PFSK-1 (cell line): Measurements from ENCODE around the gene CDK16.

Experiments
- FOXP2 ChIP-seq: optimal IDR thresholded peaks from 2 replicates; pipeline ENCODE3; 2011; ENCODE audit warnings: borderline replicate concordance, control low read depth, inconsistent platforms; ENCODE audit not compliant: insufficient read depth; ENCODE audit errors: extremely low read length, extremely low read depth
- POLR2AphosphoS5 ChIP-seq: IDR thresholded peaks from 2 replicates; pipeline ENCODE4 v1.6.1; 2012; ENCODE audit warnings: low read depth, mild to moderate bottlenecking, control low read depth, low read length, moderate library complexity
- SIN3A ChIP-seq: IDR thresholded peaks from 2 replicates; pipeline ENCODE4 v1.6.1; 2012; ENCODE audit warnings: mild to moderate bottlenecking, low read length, moderate library complexity, borderline replicate concordance; ENCODE audit not compliant: insufficient read depth
- TAF1 ChIP-seq: IDR thresholded peaks from 2 replicates; pipeline ENCODE4 v1.6.1; 2012; ENCODE audit warnings: low read length, control low read depth, borderline replicate concordance; ENCODE audit not compliant: insufficient read depth
- TF ChIP-seq, protein P1 (sequence below), 2 experiments: IDR thresholded peaks; 2 replicates each; pipeline versions ENCODE4 v1.6.1 to v1.8.0; 2011 to 2012; ENCODE audit warnings: low read depth in 2 of 2, low read length in 2 of 2, control low read depth in 1 of 2, inconsistent platforms in 1 of 2, mild to moderate bottlenecking in 1 of 2, moderate library complexity in 1 of 2; ENCODE audit not compliant: insufficient read depth in 1 of 2

CDK16 gene

GRCh38 chrX:47206316-47206715 lies 12.2 kb upstream of the CDK16 start:
- TF ChIP-seq POLR2AphosphoS5: no peak
- no peak for TF ChIP-seq SIN3A
- no peak for TF ChIP-seq FOXP2
- TF ChIP-seq, protein P1, sequence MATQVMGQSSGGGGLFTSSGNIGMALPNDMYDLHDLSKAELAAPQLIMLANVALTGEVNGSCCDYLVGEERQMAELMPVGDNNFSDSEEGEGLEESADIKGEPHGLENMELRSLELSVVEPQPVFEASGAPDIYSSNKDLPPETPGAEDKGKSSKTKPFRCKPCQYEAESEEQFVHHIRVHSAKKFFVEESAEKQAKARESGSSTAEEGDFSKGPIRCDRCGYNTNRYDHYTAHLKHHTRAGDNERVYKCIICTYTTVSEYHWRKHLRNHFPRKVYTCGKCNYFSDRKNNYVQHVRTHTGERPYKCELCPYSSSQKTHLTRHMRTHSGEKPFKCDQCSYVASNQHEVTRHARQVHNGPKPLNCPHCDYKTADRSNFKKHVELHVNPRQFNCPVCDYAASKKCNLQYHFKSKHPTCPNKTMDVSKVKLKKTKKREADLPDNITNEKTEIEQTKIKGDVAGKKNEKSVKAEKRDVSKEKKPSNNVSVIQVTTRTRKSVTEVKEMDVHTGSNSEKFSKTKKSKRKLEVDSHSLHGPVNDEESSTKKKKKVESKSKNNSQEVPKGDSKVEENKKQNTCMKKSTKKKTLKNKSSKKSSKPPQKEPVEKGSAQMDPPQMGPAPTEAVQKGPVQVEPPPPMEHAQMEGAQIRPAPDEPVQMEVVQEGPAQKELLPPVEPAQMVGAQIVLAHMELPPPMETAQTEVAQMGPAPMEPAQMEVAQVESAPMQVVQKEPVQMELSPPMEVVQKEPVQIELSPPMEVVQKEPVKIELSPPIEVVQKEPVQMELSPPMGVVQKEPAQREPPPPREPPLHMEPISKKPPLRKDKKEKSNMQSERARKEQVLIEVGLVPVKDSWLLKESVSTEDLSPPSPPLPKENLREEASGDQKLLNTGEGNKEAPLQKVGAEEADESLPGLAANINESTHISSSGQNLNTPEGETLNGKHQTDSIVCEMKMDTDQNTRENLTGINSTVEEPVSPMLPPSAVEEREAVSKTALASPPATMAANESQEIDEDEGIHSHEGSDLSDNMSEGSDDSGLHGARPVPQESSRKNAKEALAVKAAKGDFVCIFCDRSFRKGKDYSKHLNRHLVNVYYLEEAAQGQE (IDR thresholded peaks at IDR 0.05; ENCODE audit: insufficient read depth in 1 of 2, low read depth in 2 of 2, low read length in 2 of 2): no peak
- TF ChIP-seq TAF1: no peak

- no peak for TF ChIP-seq POLR2AphosphoS5
- TF ChIP-seq, protein P1 (IDR thresholded peaks at IDR 0.05; ENCODE audit: insufficient read depth in 1 of 2, low read depth in 2 of 2, low read length in 2 of 2): no peak
- no peak for TF ChIP-seq SIN3A
- TF ChIP-seq TAF1: no peak
- TF ChIP-seq FOXP2: no peak
Observed at GRCh38 chrX:47208108-47208507, 10.4 kb upstream of the CDK16 start.

GRCh38 chrX:47209508-47210238 lies 8.8 kb upstream of the CDK16 start:
- no peak for TF ChIP-seq FOXP2

GRCh38 chrX:47210661-47211425 lies 7.6 kb upstream of the CDK16 start:
- no peak for TF ChIP-seq SIN3A
- no peak for TF ChIP-seq TAF1
- TF ChIP-seq, protein P1 (IDR thresholded peaks at IDR 0.05; ENCODE audit: insufficient read depth in 1 of 2, low read depth in 2 of 2, low read length in 2 of 2): no peak
- no peak for TF ChIP-seq FOXP2
- TF ChIP-seq POLR2AphosphoS5: no peak; the same call in 1 of the 2 replicates

DNA sequence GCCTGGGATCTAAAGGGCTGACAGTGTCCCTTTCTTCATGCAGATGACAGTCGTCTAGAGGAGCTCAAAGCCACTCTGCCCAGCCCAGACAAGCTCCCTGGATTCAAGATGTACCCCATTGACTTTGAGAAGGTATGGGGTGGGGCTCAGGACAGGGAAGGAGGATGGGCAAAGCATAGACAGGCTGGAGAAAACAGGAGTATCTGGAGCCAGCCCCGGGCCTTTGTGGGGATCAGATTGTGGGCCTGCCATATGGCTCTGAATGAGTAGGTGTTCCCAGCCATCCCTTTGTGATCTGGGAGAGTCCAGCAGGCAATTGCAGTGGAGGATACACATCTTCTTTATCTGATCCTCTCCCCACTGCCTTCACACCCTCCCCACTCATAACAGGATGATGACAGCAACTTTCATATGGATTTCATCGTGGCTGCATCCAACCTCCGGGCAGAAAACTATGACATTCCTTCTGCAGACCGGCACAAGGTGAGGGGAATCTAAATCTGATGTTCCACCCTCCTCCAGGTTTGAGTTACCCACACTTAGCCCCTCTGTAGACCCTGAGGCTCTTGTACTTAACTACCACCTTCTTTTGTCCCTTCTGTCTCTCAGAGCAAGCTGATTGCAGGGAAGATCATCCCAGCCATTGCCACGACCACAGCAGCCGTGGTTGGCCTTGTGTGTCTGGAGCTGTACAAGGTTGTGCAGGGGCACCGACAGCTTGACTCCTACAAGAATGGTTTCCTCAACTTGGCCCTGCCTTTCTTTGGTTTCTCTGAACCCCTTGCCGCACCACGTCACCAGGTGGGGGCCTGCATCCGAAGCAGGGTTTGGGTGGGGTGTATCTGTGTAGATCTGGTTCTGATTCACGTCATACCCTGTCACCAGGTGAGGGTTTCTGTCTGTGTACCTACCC lies 5.8 kb upstream of the CDK16 start:
- no peak for TF ChIP-seq SIN3A
- TF ChIP-seq, protein P1 (IDR thresholded peaks at IDR 0.05; ENCODE audit: insufficient read depth in 1 of 2, low read depth in 2 of 2, low read length in 2 of 2): no peak
- TF ChIP-seq TAF1: no peak
- no peak for TF ChIP-seq FOXP2
- no peak for TF ChIP-seq POLR2AphosphoS5
